ENCODE data around the gene TNS3. TPM values are rescaled to one million over a fixed set of nuclear protein-coding genes. Genes with fewer than 3 reads are reported as not detected.

TNS3 gene
- total and polyA plus RNA-seq, 2 of the 13 experiments (the other 11 are each of a cell fraction or from before 2014, with no cell fraction given), result 52.9 to 55.7 TPM

DNA sequence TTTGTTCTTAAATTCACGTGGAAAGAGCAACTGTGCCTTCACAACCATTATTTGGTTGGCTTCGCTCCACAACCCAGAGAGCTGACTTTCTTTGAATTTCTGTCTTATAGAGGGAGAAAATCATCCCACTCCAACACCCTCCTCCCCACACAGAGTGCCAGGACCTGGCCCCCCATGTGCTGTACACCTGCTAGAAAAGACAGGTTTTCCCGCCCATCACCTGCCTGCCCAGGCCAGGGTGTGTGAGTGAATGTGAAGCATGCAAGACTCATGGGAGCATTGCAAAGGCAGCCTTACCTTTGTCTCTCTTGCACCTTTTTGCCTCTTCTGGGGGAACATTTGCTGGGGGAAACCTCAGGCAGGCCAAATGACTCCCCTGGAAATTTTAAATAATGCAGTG is 319.0 kb downstream of the TNS3 start:
- intact Hi-C loops (cut with micrococcal nuclease; ENCODE audit: unreplicated experiment), result loop anchor here (10.0 kb wide), 3 partner anchors 122 to 682 kb away; partner anchors contain the start of gene PKD1L1
- Histone ChIP-seq H3K36me3 (replicated peaks in 1 of 2; ENCODE audit: control insufficient read depth in 1 of 2, insufficient read depth in 2 of 2, low read length in 2 of 2) (no peaks in the 10 kb centered on the region), H4K20me1 (ENCODE audit: insufficient read depth, low read length) (no peaks in the 10 kb centered on the region), H3K9ac (ENCODE audit: insufficient read depth, low read depth, low read length) (no peak overlapping the region), H3K27ac (ENCODE audit: extremely low read length, insufficient read depth, low read length) (no peak overlapping the region), H3K27me3 (ENCODE audit: control insufficient read depth in 1 of 2, insufficient read depth in 2 of 2, low read length in 2 of 2) (no peaks in the 10 kb centered on the region), H3K4me1 (ENCODE audit: insufficient read depth, low read length) (peaks cover 14% of the 10 kb centered on the region), H2AFZ (ENCODE audit: low read length) (no peak overlapping the region), H3K4me2 (ENCODE audit: low read depth, low read length) (no peak overlapping the region), H3K4me3 (replicated peaks in 1 of 3; ENCODE audit: insufficient read depth in 1 of 3, low read depth in 2 of 3, low read length in 3 of 3) (no peak overlapping the region), H3K79me2 (ENCODE audit: insufficient read depth, low read length) (no peaks in the 10 kb centered on the region), H3K9me3 (ENCODE audit: low read length) (no peaks in the 10 kb centered on the region)
- BruUV-seq (replicated peaks), result no TSS peak
- FAIRE-seq (no peak), ATAC-seq (no peak), DNase-seq (ENCODE audit: low spot score) (no peak)
- 83% methylated on average over 3 of the region's 3 CpGs for WGBS (ENCODE audit: low lambda C conversion rate)
- ChIA-PET CTCF (ENCODE audit: low intra/inter-chr PET ratio, low total read pairs) (no interaction called here), POLR2A (no interaction called here)
- in situ Hi-C loops (cut with HindIII; ENCODE audit: extremely low pct_ligation_motif_present, low pct_unique_long_range_greater_than_20kb), result loop anchor here (25.0 kb wide), 1 partner anchor 849 kb away; no protein-coding TSS in a partner anchor
- no peak for TF ChIP-seq ZBTB4 (CRISPR knock-in tag; IDR thresholded peaks at IDR 0.05; ENCODE audit: borderline replicate concordance)
- TF ChIP-seq CAMTA2 (CRISPR knock-in tag; IDR thresholded peaks at IDR 0.05; ENCODE audit: borderline replicate concordance), result no peak
- no peak for TF ChIP-seq ZFP1 (CRISPR knock-in tag; IDR thresholded peaks at IDR 0.05)
- TF ChIP-seq ZNF512B (CRISPR knock-in tag; IDR thresholded peaks at IDR 0.05; ENCODE audit: borderline replicate concordance), result no peak
- TF ChIP-seq KLF15 (CRISPR knock-in tag; IDR thresholded peaks at IDR 0.05; ENCODE audit: borderline replicate concordance), result no peak
- no peak for TF ChIP-seq POLR2A (IDR thresholded peaks at IDR 0.05; ENCODE audit: insufficient read depth in 1 of 2, low read depth in 2 of 2, low read length in 2 of 2)
- TF ChIP-seq ZNF7 (CRISPR knock-in tag; IDR thresholded peaks at IDR 0.05), result no peak
- TF ChIP-seq, protein P1, sequence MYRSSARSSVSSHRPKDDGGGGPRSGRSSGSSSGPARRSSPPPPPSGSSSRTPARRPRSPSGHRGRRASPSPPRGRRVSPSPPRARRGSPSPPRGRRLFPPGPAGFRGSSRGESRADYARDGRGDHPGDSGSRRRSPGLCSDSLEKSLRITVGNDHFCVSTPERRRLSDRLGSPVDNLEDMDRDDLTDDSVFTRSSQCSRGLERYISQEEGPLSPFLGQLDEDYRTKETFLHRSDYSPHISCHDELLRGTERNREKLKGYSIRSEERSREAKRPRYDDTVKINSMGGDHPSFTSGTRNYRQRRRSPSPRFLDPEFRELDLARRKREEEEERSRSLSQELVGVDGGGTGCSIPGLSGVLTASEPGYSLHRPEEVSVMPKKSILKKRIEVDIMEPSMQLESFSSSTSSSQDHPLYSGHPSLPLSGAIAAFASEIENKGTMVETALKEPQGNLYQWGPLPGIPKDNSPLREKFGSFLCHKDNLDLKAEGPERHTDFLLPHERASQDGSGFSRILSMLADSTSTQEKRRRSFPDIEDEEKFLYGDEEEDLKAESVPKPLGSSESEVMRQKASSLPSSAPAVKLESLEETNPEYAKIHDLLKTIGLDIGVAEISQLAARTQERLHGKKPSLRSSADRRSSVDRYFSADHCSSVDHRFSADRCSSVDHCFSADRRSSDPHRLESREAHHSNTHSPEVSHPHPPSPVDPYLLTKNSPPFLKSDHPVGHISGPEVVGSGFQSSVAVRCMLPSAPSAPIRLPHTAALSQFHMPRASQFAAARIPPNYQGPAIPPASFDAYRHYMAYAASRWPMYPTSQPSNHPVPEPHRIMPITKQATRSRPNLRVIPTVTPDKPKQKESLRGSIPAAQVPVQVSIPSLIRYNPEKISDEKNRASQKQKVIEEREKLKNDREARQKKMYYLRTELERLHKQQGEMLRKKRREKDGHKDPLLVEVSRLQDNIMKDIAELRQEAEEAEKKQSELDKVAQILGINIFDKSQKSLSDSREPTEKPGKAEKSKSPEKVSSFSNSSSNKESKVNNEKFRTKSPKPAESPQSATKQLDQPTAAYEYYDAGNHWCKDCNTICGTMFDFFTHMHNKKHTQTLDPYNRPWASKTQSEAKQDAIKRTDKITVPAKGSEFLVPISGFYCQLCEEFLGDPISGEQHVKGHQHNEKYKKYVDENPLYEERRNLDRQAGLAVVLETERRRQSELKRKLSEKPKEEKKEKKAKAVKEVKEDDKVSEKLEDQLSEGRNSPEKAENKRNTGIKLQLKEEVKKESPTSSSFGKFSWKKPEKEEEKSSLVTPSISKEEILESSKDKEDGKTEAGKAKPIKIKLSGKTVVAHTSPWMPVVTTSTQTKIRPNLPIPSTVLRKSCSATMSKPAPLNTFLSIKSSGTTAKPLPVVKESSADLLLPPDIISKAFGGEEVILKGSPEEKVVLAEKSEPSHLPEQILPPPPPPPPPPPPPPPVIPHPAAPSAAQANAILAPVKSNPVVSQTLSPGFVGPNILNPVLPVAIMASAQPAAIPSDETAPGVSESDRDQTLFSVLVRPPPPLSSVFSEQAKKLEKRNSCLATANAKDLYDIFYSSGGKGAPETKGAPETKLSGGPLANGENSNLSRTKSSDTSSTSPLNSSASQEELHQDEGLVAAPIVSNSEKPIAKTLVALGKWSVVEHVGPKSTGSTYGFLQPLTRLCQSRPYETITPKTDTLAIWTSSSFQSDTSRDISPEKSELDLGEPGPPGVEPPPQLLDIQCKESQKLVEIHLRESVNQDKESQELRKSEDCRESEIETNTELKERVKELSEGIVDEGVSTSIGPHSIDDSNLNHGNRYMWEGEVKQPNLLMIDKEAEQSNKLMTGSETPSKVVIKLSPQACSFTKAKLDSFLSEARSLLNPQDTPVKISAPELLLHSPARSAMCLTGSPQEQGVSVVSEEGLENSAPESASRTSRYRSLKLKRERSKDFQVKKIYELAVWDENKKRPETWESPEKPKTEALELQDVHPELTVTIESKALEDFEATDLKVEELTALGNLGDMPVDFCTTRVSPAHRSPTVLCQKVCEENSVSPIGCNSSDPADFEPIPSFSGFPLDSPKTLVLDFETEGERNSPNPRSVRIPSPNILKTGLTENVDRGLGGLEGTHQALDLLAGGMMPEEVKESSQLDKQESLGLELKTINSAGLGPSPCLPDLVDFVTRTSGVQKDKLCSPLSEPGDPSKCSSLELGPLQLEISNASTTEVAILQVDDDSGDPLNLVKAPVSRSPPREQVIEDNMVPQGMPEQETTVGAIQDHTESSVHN (CRISPR knock-in tag; IDR thresholded peaks at IDR 0.05), result no peak
- no peak for TF ChIP-seq CHD2 (IDR thresholded peaks at IDR 0.05; ENCODE audit: low read depth, low read length)
- no peak for TF ChIP-seq PHF5A (CRISPR knock-in tag; IDR thresholded peaks at IDR 0.05; ENCODE audit: low read depth, unreplicated experiment)
- TF ChIP-seq CCDC6 (CRISPR knock-in tag; IDR thresholded peaks at IDR 0.05), result no peak

All from HepG2 (cell line).